Suprapubic skin (tissue), 4 donors: ENCODE results near the gene MCM3AP. TPM values are rescaled to one million over a fixed set of nuclear protein-coding genes. Genes with fewer than 3 reads are reported as not detected.

Source experiments
- DNase-seq, 2 donors: peaks; one replicate each; pipeline ENCODE4 v3.0.0-alpha.2; 2019; ENCODE audit warnings: low spot score in 2 of 2
- H3K27ac ChIP-seq: fragments of 200-600 bp; sonication (generic); one replicate; pipeline ENCODE4 v1.5.1; 2019
- H3K27me3 ChIP-seq: fragments of 200-600 bp; sonication (generic); one replicate; pipeline ENCODE4 v1.5.1; 2019
- H3K36me3 ChIP-seq: fragments of 200-600 bp; sonication (generic); one replicate; pipeline ENCODE4 v1.5.1; 2019
- H3K4me1 ChIP-seq: fragments of 200-600 bp; sonication (generic); one replicate; pipeline ENCODE4 v1.5.1; 2019
- H3K4me3 ChIP-seq: fragments of 200-600 bp; sonication (generic); one replicate; pipeline ENCODE4 v1.5.1; 2019; ENCODE audit warnings: mild to moderate bottlenecking
- H3K9me3 ChIP-seq: fragments of 200-600 bp; sonication (generic); one replicate; pipeline ENCODE4 v1.5.1; 2019
- CTCF ChIP-seq, 2 donors: fragments of 200-600 bp in 1 of 2; fragments of 450-650 bp in 1 of 2; sonication (generic) in 1 of 2; IDR thresholded peaks; one replicate each; pipeline ENCODE4 v1.5.1; 2016 to 2019; ENCODE audit warnings: antibody characterized with exemption in 2 of 2, mild to moderate bottlenecking in 1 of 2, moderate library complexity in 1 of 2
- EP300 ChIP-seq: sonication (generic); formaldehyde crosslinking; IDR thresholded peaks from one replicate; pipeline ENCODE4 v1.6.1; 2017; ENCODE audit warnings: antibody characterized with exemption
- POLR2A ChIP-seq, 2 donors: fragments of 450-650 bp; IDR thresholded peaks; one replicate each; pipeline ENCODE4 v1.6.1; 2017; ENCODE audit warnings: antibody characterized with exemption in 2 of 2, mild to moderate bottlenecking in 2 of 2, moderate library complexity in 2 of 2
- POLR2AphosphoS5 ChIP-seq, 3 donors: sonication (generic); formaldehyde crosslinking; IDR thresholded peaks; one replicate each; pipeline ENCODE4 v1.6.1; 2017; ENCODE audit warnings: antibody characterized with exemption in 3 of 3
- WGBS: methylation state at CpG from one replicate; pipeline ENCODE4 v1.1.5; 2018; 5-methylcytosine and 5-hydroxymethylcytosine counted together
- total RNA-seq, 4 donors: library from RNA; depleted of rRNA; stranded (reverse); fragments of >200 nt; gene quantifications; one replicate each; pipeline ENCODE4 v1.1.0, GENCODE V29; 2016

Gene MCM3AP
- total RNA-seq, 4 donors from 2014 or later: 77.9 to 134 (median 79.8) TPM

- no peaks in the 10 kb centered on the region for H3K27me3 ChIP-seq
- H3K9me3 ChIP-seq: no peaks in the 10 kb centered on the region
- TF ChIP-seq POLR2AphosphoS5 (IDR thresholded peaks at IDR 0.05): no peak
- no peak for TF ChIP-seq EP300
- no peak for TF ChIP-seq POLR2A (IDR thresholded peaks at IDR 0.05)
- TF ChIP-seq CTCF (IDR thresholded peaks at IDR 0.05): no peak
- peaks cover 42% of the 10 kb centered on the region for H3K4me1 ChIP-seq
- 56% methylated on average over 9 of the region's 9 CpGs for WGBS
- peak; percentile 63 to 69 for DNase-seq
- no peak overlapping the region for H3K4me3 ChIP-seq
- H3K27ac ChIP-seq: peak overlapping the region; percentile 92
- H3K36me3 ChIP-seq: peaks cover 35% of the 10 kb centered on the region
Observed at GRCh38 chr21:46189213-46189958, 96.0 kb downstream of the MCM3AP start.

- WGBS: 32% methylated on average over 17 of the region's 17 CpGs
- peak in 2 of 3 donors; percentile 58 to 68 for TF ChIP-seq POLR2AphosphoS5 (IDR thresholded peaks at IDR 0.05)
- TF ChIP-seq CTCF (IDR thresholded peaks at IDR 0.05): no peak
- DNase-seq: peak in 1 of 2 donors; percentile 85
- H3K27ac ChIP-seq: peak overlapping the region; percentile 92
- peaks cover 26% of the 10 kb centered on the region for H3K36me3 ChIP-seq
- no peaks in the 10 kb centered on the region for H3K27me3 ChIP-seq
- H3K4me1 ChIP-seq: peaks cover 46% of the 10 kb centered on the region
- no peaks in the 10 kb centered on the region for H3K9me3 ChIP-seq
- no peak overlapping the region for H3K4me3 ChIP-seq
Observed at GRCh38 chr21:46188226-46189212, 96.9 kb downstream of the MCM3AP start.

- H3K4me3 ChIP-seq: no peak overlapping the region
- H3K4me1 ChIP-seq: peaks cover 50% of the 10 kb centered on the region
- peak in 1 of 2 donors; percentile 44 for DNase-seq
- WGBS: 87% methylated on average over 7 of the region's 7 CpGs
- no peaks in the 10 kb centered on the region for H3K9me3 ChIP-seq
- peaks cover 21% of the 10 kb centered on the region for H3K36me3 ChIP-seq
- no peak for TF ChIP-seq POLR2A (IDR thresholded peaks at IDR 0.05)
- TF ChIP-seq EP300: no peak
- H3K27me3 ChIP-seq: no peaks in the 10 kb centered on the region
- H3K27ac ChIP-seq: no peak overlapping the region
Observed at GRCh38 chr21:46187814-46188213, 97.6 kb downstream of the MCM3AP start.

GRCh38 chr21:46187261-46187660, 98.2 kb downstream of the MCM3AP start:
- H3K4me1 ChIP-seq: peaks cover 52% of the 10 kb centered on the region
- peaks cover 16% of the 10 kb centered on the region for H3K36me3 ChIP-seq
- WGBS: 95% methylated on average over 8 of the region's 8 CpGs
- no peaks in the 10 kb centered on the region for H3K27me3 ChIP-seq
- TF ChIP-seq EP300 (no peak), POLR2A (IDR thresholded peaks at IDR 0.05) (no peak), POLR2AphosphoS5 (IDR thresholded peaks at IDR 0.05) (no peak), CTCF (IDR thresholded peaks at IDR 0.05) (no peak)
- no peak overlapping the region for H3K27ac ChIP-seq
- H3K4me3 ChIP-seq: no peak overlapping the region
- H3K9me3 ChIP-seq: no peaks in the 10 kb centered on the region
- peak; percentile 33 to 70 for DNase-seq

GRCh38 chr21:46185716-46186115, 99.7 kb downstream of the MCM3AP start:
- 84% methylated on average over 7 of the region's 7 CpGs for WGBS
- Histone ChIP-seq H3K9me3 (no peaks in the 10 kb centered on the region), H3K36me3 (peaks cover 7% of the 10 kb centered on the region), H3K4me3 (no peak overlapping the region), H3K27ac (no peak overlapping the region), H3K27me3 (no peaks in the 10 kb centered on the region), H3K4me1 (peaks cover 43% of the 10 kb centered on the region)
- peak in 1 of 2 donors; percentile 13 for DNase-seq
- no peak for TF ChIP-seq POLR2A (IDR thresholded peaks at IDR 0.05)
- no peak for TF ChIP-seq CTCF (IDR thresholded peaks at IDR 0.05)
- no peak for TF ChIP-seq POLR2AphosphoS5 (IDR thresholded peaks at IDR 0.05)
- no peak for TF ChIP-seq EP300

Other genes starting within 250 kb of the MCM3AP start
- gene COL6A2, start 187.5 kb downstream of the MCM3AP start, total RNA-seq: 100 to 1,000 TPM in 3 of 4 donors, 10 to 100 TPM in 1; 88.9 to 150 (median 126) TPM
- not detected for gene FTCD, start 130.0 kb downstream of the MCM3AP start, total RNA-seq
- gene SPATC1L, start 101.2 kb downstream of the MCM3AP start, total RNA-seq: 10 to 100 TPM in 2 of 4 donors, 1 to 10 TPM in 2; 2.5 to 15.0 (median 6.9) TPM
- gene LSS, start 56.8 kb downstream of the MCM3AP start, total RNA-seq: 100 to 1,000 TPM; 128 to 251 (median 164) TPM
- gene YBEY, start 731 bp upstream of the MCM3AP start, total RNA-seq: 10 to 100 TPM; 13.3 to 23.8 (median 18.8) TPM
- 1 to 10 TPM in 3 of 4 donors, under 1 TPM in 1; 0.73 to 9.7 (median 3.5) TPM for gene C21orf58, start 38.3 kb upstream of the MCM3AP start, total RNA-seq
- 10 to 100 TPM; 27.4 to 65.2 (median 47.0) TPM for gene PCNT, start 38.5 kb upstream of the MCM3AP start, total RNA-seq
- 100 to 1,000 TPM in 1 of 4 donors, 10 to 100 TPM in 3; 42.3 to 141 (median 52.8) TPM for gene DIP2A, start 173.3 kb upstream of the MCM3AP start, total RNA-seq